Ishikawa (cell line): Measurements from ENCODE around the gene PAX2.

Source experiments
- FOXM1 ChIP-seq: IDR thresholded peaks from 2 replicates; pipeline ENCODE4 v1.6.1; 2012; ENCODE audit warnings: low read depth, borderline replicate concordance
- NFIC ChIP-seq: IDR thresholded peaks from 2 replicates; pipeline ENCODE4 v1.6.1; 2012
- RAD21 ChIP-seq: IDR thresholded peaks from 2 replicates; pipeline ENCODE4 v1.6.1; 2012; ENCODE audit warnings: low read depth
- REST ChIP-seq: IDR thresholded peaks from 2 replicates; pipeline ENCODE4 v1.6.1; 2012; ENCODE audit warnings: low read depth, mild to moderate bottlenecking
- TAF1 ChIP-seq: IDR thresholded peaks from 2 replicates; pipeline ENCODE4 v1.6.1; 2012; ENCODE audit warnings: low read depth, mild to moderate bottlenecking

GRCh38 chr10:100749059-100749308 is 3.6 kb downstream of the PAX2 start:
- TF ChIP-seq REST = no peak
- TF ChIP-seq NFIC = no peak
- no peak for TF ChIP-seq FOXM1
- TF ChIP-seq RAD21 = no peak
- no peak for TF ChIP-seq TAF1
